Pons (tissue), 1 donor: ENCODE results near the gene SH3BP4.

Source experiments
- DNase-seq: peaks from one replicate; pipeline ENCODE4 v3.0.0-alpha.2; 2016; ENCODE audit warnings: low spot score

Gene SH3BP4

DNA sequence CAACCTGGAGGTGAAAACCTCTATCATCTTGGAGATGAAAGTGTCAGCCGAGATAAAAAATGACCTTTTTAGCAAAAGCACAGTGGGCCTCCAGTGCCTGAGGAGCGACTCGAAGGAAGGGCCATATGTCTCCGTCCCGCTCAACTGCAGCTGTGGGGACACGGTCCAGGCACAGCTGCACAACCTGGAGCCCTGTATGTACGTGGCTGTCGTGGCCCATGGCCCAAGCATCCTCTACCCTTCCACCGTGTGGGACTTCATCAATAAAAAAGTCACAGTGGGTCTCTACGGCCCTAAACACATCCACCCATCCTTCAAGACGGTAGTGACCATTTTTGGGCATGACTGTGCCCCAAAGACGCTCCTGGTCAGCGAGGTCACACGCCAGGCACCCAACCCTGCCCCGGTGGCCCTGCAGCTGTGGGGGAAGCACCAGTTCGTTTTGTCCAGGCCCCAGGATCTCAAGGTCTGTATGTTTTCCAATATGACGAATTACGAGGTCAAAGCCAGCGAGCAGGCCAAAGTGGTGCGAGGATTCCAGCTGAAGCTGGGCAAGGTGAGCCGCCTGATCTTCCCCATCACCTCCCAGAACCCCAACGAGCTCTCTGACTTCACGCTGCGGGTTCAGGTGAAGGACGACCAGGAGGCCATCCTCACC lies 90.2 kb downstream of the SH3BP4 start:
- no peak for DNase-seq

DNA sequence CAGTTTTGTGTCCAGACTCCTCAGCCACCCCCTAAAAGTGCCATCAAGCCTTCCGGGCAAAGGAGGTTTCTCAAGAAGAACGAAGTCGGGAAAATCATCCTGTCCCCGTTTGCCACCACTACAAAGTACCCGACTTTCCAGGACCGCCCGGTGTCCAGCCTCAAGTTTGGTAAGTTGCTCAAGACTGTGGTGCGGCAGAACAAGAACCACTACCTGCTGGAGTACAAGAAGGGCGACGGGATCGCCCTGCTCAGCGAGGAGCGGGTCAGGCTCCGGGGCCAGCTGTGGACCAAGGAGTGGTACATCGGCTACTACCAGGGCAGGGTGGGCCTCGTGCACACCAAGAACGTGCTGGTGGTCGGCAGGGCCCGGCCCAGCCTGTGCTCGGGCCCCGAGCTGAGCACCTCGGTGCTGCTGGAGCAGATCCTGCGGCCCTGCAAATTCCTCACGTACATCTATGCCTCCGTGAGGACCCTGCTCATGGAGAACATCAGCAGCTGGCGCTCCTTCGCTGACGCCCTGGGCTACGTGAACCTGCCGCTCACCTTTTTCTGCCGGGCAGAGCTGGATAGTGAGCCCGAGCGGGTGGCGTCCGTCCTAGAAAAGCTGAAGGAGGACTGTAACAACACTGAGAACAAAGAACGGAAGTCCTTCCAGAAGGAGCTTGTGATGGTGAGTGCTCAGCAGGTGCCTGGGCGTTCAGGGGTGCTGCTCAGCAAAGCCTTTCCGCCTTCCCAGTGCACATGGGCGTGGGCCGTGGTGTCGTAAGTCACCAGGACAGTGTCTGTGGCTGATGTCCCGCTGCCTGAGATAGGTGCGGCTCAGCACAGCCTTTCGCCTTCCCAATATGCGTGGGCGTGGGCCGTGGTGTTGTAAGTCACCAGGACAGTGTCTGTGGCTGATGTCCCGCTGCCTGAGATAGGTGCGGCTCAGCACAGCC lies 91.0 kb downstream of the SH3BP4 start:
- DNase-seq: no peak

DNA sequence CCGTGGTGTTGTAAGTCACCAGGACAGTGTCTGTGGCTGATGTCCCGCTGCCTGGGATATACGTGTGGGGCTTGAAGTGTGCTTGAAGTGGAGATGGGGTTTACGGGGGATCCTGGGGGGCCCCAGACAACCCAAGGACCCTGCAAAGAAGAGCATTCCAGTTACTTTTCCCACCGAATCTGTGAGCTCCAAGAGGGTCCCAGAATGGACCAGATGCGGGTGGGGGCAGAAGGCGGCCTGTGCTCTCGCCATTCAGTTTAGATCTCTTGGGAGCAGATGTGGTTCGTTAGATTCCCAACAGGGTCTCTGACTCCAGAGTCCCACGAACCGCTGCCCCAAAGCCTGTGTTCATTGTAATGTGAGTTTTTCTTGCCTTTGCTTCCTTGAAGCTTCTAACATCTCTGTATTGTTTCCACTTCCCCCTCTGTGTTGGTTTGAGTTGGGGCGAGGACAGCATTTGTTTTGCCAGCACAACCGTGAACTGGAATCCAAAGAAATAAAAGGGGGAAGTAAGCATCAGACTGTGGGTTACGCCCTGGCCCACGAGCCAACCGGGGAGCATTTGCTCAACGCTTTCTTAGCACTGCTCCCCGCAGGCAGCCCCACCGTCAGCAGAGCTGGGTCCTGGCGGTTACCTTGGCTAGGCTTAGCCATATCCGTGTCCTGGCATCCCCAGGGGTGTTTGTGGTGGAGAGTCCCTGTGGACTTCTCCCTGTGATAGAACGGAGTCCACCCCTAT lies 92.1 kb downstream of the SH3BP4 start:
- peak; percentile 59 for DNase-seq

DNA sequence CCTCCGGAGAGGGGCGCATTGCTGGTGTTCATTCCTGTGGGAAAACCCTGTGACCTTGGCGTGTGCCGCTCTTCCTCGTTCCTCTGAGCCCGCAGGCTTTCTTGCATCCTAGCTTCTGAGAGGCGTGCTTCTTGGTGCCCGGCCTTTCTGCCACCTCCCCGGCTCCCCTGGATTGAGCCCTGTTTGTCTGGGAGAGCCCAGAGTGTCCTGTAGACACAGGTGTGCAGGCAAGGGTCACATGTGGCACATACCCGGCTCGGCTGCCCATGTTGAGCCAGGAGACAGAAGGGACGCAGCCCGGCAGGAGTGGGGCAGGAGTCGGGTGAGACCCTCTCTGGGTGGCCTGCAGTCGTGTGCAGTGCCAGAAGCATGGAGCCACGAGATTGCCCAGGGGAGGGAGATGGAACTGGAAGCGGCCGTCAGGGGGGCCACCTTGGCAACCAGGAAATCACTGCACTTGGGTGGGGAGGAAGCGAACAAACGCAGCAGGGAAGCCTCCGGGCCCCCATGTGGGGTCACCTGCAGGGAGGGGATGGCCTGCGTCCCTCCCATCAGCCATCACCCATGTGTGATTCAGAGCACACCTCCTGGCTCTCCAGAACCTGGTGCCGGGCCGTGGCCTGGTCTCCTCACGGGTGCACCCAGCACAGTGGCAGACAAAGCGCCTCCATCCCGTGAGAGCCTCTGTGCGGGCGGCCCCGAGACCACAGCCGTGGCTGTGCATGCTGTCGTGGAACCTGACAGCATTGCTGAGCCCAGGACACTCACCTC lies 92.9 kb downstream of the SH3BP4 start:
- no peak for DNase-seq

DNA sequence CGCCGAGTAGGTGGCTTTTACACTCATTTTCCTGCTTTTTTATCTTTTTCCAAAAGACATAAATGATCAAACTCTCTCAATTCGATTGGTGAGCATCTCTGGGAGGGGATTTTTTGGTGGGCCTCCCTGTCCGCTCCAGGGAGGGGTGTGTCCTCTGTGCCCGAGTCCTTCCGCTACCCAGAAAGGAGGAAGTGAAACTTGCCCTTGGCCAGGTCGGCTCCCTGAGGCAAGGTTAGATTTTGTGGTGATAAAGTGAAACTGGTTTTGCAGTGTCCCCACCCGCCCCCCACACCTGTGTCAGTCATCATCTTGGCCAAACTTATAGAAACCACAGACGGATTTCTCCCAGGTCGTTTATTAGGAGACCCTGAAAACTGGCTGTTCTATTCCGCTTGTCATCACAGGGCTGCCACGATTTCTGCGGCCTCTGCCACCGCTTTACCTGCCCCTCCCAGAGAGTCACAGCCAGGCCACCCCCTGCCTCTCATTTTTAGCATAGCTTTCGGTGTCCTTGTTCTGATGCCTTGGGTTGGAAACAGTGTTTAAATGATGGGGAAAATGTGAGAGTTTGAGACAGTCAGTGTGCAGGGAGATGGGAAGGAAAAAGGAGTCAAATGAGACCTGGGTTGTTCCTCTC lies 93.6 kb downstream of the SH3BP4 start:
- no peak for DNase-seq

DNA sequence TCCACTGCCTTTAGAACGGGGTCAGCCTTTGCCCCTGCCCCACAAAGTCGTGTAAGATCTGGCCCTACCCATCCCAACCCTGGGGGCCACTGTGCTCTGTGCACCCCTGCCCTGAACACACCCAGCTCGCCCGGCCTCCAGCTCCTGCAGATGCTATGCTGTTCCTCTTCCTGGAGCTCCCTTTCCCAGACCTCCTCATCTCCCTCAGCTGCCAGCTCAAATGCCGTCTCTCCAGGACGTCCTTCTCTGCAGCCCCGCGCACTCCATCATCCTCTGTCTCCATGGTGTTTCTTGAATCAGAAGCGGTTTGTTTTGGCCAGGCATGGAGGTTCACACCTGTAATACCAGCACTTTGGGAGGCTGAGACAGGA lies 94.1 kb downstream of the SH3BP4 start:
- DNase-seq: no peak

DNA sequence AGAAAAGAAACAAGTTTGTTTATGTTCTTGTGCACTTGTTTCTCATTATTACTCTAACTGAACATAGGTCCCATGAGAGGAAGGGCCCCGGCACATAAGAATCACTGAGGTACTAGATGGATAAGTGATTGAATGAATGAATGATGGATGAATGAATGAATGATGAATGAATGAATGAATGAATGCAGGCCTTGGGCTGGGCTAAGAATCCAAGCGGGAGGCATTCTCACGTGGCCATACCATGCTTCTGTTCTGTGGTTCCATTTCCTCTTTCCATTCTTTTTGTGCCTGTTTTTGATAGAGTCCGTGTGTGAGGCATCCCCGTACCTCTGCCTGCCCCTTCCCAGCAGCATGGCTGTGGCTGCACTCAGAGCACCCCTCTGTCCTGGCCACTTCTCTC lies 94.8 kb downstream of the SH3BP4 start:
- no peak for DNase-seq

DNA sequence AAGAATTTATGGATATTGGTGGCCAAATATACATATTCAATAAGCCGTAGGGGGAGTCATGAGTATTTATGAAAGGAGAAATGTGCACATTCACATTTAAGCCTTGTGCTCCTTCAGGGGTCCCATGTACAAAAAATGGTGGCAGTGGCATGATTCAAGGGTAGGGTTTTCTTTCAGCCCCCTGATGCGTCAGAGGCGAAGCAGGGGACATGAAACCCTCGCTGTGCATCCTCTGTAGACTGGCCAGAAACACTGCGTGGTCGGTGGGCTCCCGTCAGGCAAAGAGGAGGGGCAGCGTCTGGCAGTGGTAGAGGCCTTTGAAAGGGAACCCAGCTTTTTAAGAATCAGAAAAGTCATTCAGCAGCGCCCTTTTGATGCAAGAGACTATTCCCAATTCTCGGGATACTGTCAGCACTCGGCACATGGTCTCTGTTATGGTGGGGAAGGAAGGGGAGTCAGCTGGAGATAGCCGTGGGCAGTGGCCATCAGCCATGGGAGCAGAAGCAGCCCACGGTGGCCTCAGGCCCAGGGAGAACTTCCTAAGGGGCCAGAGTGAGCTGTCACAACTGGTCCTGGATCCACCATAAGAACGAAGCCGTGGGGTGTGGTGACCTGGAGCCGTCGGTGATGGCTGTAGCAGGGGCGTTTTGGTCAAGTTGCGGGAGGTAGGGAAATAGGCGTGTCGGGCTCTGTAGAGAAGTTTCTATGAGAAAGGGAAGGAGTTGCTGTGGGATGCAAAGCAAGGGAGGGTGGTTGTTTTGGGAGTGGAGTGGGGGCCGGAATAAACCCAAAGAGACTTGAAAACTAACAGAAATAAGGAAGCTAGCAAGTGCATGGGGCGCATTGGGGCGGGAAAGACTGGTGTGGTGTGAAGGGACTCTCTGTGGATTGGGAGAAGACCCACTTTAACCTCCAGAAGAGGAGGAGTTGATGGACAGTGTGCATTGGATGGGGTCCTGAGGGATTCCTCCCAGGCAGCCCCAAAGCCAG lies 95.6 kb downstream of the SH3BP4 start:
- no peak for DNase-seq

DNA sequence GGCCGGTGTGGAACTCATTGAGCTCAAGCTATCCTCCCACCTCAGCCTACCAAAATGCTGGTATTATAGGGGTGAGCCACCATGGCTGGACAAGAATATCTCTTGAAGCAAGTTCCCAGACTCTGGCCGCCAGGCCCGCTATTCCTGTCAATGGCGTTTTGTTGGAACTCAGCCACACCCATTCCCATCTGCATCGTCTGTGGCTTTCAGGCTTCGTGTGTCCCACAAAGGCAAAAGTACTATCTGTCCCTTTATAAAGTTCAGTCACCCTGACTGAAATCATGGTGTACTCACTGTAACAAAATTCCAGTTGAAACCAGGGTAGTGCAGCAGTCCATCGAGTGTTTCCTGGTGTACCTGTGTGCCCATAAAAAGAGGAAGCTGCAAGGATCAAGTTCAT lies 96.7 kb downstream of the SH3BP4 start:
- DNase-seq: no peak

DNA sequence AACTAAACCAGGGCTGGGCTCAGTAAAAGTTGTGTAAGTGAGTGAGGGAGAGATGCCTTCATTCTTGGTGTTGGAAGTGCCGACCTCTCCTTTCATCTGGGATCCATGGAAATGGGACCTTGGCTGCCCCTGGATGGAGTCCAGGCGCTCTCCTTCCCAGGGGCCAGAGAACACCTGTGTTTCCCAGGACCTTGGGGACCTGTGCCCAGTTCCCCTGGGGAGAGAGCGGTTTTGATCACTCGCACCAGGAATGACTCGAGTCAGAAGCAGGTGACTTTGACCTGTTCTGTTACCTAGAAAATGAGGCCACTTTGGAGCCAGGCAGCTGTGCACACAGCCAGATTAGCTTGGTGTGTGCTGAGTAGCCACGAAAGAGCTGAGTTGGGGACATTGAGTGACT lies 97.3 kb downstream of the SH3BP4 start:
- DNase-seq: no peak

DNA sequence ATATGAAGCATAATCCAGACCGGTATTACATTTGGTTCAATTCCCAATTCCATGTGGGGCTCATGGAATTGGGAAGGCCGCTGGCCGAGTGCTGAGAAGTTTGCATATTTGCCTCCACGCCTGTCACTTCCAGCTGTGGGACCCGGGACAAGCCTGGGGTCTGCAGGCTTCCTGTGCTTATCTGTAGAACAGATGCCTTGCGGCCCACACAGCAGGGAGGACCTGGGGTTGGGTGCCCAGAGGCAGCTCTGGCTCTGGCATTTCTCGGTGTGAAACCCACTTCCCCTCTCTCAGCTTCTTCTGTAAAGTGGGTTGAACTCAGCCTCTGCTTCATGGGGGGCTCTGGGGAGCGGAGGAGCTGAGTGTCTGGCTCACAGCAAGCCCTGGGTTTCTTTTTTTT lies 97.9 kb downstream of the SH3BP4 start:
- no peak for DNase-seq

DNA sequence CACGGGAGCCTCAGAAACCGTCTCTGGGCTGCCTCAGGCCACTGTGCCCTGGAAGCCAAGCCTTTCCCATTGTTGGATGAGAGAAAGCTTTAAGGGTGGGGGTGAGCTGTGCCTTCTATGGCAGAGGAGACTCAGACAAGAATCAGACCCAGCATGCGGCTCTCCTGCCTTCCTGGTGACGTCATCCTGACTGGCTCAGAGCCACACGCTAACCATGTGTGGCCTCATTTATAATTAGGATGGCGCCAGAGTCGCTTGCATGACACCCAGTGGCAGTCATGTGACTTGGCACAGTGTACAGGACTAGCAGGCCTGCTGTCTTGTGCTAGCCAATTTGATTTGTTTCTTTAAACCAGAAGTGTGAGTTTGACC lies 99.1 kb downstream of the SH3BP4 start:
- DNase-seq: peak; percentile 95

DNA sequence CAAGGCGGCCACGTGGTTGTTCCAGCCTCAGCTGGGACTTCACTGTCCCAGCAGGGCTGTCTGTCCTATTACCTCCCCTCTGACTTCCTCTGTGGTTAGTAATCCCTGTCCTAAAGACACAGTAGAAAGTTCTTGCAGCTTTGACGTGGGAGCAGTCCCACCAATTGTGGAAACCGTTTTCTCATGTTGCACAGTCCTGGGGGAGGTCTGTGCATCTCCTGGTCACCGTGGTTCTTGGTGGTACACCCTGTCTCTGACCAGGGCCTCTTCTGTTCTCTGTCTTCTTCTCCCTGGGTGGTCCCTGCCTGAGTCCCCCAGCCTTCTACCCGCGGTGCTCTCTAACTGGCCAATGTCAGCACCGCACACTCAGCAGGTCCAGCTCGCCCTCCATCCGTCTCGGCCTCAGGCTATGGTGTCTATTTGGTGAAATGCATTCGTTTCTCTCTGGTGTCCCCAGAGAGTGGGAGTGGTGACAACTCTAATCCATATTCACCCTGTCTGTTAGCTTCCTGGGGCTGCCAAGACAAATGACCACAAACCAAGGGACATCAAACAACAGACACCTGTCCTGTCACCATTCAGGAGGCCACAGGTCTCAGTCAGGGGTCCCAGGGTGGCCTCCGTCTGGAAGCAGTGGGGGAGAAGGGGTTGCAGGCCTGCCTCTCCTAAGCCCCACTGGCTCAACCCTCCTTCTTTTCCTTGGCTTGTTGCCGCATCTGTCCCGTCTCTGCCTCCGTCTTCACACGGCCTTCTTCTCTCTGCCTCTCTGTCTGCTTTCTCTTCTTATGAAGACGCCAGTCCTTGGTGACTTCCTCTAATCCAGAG lies 99.8 kb downstream of the SH3BP4 start:
- no peak for DNase-seq

DNA sequence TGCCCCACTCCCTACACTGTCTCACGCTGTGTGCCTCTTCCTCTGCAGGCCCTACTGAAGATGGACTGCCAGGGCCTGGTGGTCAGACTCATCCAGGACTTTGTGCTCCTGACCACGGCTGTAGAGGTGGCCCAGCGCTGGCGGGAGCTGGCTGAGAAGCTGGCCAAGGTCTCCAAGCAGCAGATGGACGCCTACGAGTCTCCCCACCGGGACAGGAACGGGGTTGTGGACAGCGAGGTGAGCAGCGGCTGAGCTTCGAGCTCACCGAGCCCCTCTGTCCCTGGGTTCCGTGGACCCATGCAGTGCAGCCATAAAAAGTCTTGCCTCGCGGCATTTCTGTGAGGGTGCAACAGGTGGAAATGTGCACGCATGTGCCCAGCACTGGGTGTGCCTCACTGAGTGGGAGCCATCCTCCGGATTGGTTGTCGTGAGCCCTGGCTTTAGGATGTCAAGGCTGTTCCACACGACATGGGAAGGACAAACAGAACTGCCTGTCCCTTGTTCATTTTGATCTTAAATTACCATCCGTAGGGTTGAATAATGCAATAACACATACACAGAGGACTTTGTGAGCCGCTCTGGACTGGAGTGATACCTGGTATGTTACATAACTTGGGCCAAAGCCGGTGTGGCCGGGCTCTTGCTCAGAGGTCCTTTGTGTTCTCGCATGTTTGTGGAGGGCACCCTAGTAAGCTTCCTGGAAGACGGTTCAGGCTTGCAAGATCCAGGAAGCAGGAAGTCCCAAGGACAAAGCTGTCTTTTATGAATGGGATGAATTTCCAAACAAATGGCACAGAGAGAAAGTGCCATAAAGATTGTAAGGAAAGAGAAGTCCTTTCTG lies 100.9 kb downstream of the SH3BP4 start:
- peak; percentile 23 for DNase-seq

DNA sequence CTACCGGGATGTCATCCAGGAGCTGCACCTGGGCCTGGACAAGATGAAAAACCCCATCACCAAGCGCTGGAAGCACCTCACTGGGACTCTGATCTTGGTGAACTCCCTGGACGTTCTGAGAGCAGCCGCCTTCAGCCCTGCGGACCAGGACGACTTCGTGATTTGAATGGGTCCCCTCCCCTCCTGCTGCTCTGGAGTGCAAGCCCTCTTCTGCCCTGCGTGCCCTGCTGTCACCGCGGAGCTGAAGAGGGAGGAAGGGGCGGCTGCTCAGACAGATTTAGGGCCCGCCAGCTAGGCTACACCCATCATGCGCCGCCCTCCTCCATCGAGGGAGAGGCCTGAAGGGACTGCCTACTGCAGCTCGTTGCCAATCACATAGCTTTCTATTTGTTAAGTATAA lies 101.8 kb downstream of the SH3BP4 start:
- DNase-seq: no peak

DNA sequence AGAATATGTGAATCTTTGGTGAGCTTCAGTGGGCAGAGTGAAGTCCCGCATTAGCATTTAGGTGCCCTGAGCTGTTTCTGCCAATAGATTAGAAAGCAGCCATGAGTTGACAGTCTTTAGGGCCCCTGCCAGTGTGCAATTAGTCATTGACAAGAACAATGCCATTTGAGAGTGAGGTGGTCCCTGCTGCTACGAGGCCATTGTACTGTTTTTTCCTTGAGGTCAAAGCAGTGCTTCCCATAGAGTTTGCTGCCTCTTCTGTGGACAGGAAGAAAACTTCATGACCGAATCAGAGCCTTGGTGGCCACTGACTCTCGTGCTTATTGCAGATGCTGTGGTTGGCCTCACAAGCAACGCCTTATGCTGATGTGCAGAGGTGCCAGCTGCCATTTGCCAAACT lies 102.7 kb downstream of the SH3BP4 start:
- DNase-seq: no peak

DNA sequence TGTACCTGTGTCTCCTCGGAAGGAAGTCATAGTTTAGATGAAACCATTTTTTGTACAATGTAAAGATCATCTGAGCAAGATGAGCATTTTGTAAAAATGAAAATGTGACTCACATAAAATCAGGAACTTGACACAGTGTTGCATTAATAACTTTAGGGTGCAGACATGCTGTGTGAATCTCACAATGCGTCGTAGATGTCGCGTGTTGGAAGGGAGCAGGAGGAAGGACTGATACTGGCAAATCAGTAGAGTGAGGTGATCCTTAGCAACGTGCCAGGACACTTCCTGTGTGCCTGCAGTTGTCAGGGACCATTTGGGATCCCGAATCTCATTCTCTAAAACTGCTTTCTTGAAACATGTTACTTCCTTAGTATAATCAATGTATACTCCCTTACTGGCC lies 103.1 kb downstream of the SH3BP4 start:
- DNase-seq: no peak

DNA sequence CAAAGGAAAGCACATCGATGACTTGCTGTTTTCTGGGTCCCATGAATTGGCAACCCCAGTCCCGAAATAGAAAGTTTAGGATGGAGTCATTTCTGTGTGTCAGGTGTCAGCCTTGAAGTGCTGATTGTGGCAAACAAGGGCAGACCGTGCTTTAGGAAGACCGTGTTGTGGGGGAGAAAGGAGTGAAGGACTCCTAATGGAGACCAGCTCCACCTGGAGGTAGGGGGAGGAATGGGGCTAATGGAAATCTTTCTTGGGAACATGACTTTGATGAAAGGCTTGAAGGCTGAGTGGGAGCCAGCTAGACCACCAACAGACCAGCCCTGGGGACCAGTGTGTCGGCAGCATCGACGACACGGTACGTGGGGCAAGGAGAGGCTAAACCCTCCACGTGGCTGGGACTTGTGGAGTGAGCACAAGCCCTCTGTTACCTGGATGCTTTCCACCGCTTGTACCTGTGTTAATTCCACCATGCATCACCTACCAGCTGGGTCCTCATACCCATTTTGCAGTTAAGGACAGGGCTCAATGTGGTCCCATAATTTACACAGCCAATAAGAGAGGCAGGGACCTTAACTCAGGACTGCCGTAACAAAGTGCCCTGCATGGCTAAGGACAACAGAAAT lies 104.2 kb downstream of the SH3BP4 start:
- DNase-seq: peak; percentile 60
